ENCODE results near the gene RNF213. TPM values are rescaled to one million over a fixed set of nuclear protein-coding genes. Genes with fewer than 3 reads are reported as not detected.
"Not testable (repeated sequence)": the region's sequence is repeated elsewhere in the genome, so short reads cannot be mapped to it uniquely, and the experiment has no call there.

Gene RNF213
- polyA plus RNA-seq, 4 donors = 44.5 to 79.9 (median 61.2) TPM

DNA sequence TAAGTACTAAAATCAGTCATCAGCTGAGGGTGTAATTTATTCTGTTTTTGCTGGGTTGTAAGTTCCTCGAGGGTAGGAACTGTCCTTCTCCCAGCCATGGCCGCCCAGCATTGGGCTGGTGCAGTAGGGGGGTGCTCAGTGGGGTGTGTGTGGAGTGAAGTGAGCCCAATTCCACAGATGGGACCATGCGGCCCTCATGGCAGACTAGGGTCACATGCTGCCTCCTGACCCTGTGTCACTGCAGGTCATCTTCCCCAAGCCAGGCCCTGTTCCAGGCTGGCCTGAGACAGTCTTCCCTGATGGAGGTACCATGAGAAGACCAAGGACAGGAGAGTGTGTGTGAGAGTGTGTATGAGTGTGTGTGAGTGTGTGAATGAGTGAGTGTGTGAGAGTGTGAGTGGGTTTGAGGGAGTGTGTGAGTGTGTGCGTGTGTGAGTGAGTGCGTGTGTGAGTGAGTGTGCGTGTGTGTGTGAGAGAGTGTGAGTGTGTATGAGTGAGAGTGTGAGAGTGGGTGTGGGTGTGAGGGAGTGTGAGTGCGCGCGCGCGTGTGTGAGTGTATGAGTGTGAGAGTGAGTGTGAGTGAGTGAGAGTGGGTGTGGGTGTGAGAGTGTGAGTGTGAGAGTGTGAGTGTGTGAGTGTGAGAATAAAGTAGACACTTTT, 36.7 kb upstream of the RNF213 start:
- no peak for DNase-seq (ENCODE audit: low read depth in 4 of 4, low spot score in 3 of 4)

DNA sequence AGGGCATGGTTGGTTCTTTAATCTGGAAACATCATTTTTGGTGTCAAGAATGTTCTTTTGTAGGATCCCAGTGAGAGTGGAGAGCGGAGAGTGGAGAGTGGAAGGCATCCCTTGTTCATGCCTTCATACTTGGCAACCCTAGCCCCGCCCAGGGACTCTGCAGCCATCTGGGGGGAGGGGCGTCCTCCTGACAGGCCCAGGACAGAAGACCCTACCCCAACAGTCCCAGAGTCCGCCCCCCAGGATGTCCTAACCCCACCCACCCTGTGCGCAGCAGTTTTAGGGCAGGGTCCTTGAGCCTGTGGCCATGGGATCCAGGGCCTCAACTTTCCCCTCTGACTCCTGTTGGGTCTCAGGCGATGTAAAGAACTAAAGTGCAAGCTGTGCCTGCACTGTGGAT, 36.0 kb upstream of the RNF213 start:
- no peak for DNase-seq (ENCODE audit: low read depth in 4 of 4, low spot score in 3 of 4)

DNA sequence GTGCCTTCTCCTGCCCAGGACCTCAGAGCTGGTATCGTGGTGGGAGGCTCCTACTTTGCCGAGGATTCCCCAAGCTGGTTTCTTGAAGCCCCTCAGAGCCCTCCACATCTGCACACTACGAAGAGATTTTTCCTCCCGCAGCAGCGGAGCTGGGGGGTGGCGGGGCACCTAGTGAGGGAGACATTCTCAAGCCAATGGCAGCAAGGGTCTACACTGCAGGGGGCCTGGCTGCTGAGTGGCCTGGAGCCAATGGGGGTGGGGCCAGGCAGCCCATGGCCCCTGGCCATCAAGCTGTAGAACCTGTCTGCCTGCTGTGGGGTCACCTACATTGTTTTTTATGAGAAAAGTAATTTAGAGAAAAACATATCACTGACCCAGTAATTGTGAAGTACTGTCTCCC, 35.4 kb upstream of the RNF213 start:
- no peak for DNase-seq (ENCODE audit: low read depth in 4 of 4, low spot score in 3 of 4)

DNA sequence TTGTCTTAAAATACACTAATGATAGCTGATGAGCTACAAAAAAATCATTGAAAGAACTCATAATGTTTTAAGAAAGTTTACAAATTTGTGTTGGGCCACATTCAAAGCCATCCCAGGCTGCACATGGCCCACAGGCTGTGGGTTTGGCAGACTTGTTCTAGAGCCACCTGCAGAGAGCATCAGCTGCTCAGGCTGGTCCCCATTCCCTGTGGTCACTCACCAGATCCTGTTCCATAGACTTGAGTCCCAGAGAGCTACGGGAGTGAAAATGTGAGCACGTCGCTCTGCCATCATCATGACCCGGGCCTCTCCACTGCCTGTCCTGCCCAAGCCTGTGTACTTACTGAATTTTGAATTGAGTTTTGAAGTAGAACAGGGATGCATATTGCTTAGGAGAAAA, 33.5 kb upstream of the RNF213 start:
- no peak for DNase-seq (ENCODE audit: low read depth in 4 of 4, low spot score in 3 of 4)

DNA sequence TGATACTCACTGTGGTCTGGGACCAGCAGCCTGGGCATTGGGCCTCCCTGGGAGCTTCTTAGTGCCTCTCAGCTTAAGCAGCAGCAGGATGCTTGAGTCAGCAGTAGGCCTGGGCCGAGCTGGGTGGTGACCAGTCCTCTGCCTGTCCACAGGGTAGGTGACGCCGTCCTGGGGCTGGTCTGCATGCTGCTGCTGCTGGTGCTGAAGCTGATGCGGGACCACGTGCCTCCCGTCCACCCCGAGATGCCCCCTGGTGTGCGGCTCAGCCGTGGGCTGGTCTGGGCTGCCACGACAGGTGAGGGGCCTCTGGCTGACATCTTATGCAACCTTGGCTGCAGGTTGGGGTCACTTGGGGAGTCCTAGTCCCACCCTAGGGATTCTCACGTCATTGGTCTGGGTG, 33.0 kb upstream of the RNF213 start:
- no peak for DNase-seq (ENCODE audit: low read depth in 4 of 4, low spot score in 3 of 4)

DNA sequence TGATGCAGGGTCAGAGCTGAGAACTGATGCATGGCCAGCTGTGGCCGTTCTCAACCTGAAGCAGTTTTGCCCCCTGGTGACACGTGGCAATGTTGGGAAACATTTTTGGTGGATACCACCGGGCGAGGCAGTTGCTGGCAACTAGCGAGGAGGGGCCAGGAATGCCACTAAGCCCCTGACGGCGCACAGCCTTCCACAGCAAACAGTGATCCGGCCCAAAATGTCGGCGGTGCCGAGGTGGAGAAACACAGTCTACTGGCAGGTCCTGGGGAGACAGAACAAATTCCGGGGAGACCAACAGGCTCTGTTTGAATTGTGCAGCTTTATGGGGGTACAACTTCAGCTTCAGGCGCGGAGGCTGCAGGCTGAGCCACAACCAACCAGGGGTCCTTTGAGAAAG, 32.2 kb upstream of the RNF213 start:
- DNase-seq (ENCODE audit: low read depth in 4 of 4, low spot score in 3 of 4) = no peak

DNA sequence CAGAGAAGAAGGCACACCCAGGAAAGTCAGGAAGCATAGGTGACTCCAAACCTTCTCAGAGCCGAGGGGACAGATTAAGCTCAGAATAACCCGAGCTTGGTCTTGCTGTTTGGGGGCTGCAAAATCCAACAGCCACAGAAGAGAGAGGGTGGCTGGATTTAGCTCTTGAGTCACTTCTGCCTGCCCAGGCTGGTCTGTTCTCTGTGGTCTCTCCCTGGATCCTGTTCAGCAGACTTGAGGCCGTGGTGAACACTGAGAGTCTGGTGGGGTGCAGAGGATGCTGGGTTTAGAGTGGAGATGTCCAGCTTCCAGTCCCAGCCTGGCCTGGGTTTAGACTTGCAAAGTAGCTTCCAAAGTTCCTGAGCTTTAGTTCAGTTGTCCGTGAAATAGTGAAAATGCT, 31.6 kb upstream of the RNF213 start:
- no peak for DNase-seq (ENCODE audit: low read depth in 4 of 4, low spot score in 3 of 4)

DNA sequence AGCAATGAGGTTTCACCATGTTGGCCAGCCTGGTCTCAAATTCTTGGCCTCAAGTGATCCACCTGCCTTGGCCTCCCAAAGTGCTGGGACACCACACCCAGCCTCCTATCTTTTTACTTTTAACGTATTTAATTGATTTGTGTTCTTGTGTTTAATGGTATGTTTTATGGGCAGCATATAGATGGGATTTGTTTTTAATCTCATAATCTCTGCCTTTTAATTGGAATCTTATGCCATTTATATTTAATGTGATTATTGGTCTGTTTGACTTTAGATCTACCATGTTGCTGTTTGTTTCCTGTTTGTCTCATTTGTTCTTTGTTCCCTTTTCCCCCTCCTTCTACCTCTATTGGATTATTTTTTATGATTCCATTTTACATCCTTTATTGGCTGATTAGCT, 28.2 kb upstream of the RNF213 start:
- DNase-seq (ENCODE audit: low read depth in 4 of 4, low spot score in 3 of 4) = no peak

DNA sequence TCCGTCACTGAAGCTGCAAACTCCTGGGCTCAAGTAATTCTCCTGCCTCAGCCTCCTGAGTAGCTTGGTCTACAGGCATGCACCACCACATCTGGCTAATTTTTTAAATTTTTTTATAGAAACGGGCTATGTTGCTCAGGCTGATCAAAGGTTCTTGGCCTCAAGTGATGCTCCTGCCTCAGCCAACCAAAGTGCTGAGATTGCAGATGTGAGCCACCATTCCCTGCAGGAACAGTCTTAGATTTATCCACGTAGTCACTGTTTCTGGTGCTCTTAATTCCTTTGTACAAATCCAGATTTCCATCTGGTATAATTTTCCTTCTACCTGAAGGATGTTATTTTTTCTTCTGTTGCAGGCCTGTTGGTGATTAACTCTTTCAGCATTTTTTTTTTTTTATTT, 27.4 kb upstream of the RNF213 start:
- DNase-seq (ENCODE audit: low read depth in 4 of 4, low spot score in 3 of 4) = no peak

DNA sequence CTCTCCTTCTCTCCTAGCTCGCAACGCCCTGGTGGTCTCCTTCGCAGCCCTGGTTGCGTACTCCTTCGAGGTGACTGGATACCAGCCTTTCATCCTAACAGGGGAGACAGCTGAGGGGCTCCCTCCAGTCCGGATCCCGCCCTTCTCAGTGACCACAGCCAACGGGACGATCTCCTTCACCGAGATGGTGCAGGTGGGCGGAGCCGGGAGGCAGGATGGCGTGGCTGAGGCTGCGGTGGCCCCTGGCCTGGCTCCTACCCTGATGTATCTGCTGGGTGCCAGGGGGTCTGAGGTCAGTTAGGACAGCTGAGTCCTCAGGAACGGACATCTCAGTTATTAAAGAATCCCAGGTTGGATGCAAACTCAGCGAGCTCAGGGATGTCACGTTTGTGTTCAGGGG, 23.7 kb upstream of the RNF213 start:
- DNase-seq (ENCODE audit: low read depth in 4 of 4, low spot score in 3 of 4) = no peak

DNA sequence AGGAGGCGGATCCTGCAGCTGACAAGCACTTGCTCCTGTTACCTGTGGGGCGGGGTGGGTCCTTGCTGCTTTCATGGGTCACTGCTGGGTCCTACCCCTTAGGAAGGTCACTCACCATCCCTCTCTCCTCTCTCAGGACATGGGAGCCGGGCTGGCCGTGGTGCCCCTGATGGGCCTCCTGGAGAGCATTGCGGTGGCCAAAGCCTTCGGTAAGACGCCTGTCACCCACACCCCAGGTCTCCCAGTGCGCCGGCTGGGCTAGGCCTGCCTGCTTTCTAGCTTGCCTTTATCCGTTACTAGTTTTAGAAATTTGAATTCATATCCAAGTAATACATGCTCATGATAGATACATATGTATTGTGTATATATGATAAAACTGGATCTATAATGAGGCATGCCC, 23.3 kb upstream of the RNF213 start:
- no peak for DNase-seq (ENCODE audit: low read depth in 4 of 4, low spot score in 3 of 4)

DNA sequence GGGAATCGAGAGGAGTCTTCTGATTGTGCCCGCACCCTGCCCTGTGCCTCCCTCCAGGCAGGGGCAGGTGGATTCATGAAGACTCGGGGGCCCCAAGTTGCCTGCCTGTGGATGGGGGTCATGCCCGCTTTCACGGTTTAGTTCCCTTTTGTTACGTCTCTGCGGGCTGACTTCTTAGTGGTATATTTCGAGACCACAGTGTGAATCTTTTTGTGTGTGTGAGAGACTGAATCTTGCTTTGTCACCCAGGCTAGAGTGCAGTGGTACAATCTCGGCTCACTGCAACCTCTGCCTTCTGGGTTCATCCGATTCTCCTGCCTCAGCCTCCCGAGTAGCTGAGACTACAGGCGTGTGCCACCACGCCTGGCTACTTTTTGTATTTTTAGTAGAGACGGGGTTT, 18.1 kb upstream of the RNF213 start:
- DNase-seq (ENCODE audit: low read depth in 4 of 4, low spot score in 3 of 4) = no peak

DNA sequence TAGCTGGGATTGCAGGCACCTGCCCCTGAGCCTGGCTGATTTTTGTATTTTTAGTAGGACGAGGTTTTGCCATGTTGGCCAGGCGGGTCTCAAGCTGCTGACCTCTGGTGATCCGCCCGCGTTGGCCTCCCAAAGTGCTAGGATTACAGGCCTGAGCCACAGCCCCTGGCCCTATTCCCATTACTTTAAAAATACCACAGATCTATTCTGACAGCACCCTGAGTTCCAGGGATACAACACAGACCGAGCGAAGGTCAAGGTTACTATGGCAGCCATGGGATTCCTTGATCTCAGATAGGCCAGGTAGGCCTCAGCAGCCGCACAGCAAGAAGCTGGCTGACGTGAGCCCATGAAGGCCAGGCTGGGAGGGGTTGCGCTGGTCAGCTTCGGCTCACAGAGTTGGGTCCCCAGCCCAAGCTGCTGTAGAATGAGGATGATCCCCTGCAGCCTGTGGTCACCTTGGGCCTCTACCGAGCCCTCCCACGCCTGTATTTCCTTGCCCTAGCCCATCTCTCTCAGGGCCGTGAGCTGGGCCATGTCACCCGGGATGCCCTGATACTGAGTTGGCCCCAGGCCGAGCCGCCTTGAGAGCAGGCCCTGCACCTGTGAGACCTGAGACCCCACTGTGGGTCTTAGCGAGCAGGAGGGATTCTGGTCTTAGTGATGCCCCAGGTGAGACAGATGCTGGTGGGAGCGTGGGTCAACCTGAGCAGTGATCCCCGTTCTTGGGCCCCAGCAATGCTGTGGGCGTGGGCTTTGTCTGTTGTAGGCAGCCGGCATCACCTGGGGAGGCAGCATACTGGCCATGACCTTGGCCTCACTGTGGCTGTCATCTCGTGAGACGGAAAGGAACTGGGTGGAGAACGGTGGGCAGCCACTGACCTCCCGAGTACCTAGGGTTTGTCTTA, 16.9 kb upstream of the RNF213 start:
- DNase-seq (ENCODE audit: low read depth in 4 of 4, low spot score in 3 of 4) = no peak

DNA sequence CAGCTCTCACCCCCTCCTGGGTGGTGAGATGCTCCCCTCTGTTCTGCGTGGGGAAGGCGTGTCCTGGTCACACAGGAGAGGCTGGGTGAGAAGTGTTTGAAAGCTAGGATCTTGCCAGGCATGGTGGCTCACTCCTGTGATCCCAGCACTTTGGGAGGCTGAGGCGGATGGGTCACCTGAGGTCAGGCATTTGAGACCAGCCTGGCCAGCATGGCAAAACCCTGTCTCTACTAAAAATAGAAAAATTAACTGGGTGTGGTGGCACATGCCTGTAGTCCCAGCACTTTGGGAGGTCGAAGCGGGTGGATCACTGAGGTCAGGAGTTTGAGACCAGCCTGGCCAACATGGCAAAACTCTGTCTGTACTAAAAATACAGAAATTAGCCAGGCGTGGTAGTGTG, 16.2 kb upstream of the RNF213 start:
- not testable (repeated sequence) for DNase-seq (ENCODE audit: low read depth in 4 of 4, low spot score in 3 of 4)

DNA sequence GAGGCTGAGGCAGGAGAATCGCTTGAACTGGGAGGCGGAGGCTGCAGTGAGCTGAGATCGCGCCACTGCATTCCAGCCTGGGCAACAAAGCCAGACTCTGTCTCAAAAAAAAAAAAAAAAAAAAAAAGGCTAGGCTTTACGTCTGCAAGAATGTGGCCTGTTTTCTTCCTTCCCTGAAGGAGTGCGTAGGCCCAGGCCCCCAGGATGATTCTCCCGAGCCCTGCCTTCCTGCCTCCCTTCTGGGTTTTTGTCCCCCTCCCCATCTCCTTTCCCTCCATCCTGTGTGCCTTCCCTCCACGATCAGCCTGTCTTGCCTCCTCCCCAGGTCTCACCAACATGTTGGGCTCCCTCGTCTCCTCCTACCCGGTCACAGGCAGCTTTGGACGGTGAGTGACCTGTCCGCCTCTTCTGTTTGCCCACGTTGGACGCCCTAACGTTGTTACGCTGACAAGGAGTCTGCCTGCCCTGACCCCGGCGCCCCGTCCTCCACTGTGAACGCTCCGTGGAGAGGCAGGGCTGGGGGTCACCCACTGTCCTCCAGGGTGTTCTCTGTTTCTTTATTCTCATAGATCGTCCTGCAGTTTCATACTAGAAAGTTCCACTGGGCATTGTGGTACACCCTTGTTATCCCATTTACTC, 15.7 kb upstream of the RNF213 start:
- DNase-seq (ENCODE audit: low read depth in 4 of 4, low spot score in 3 of 4) = no peak

DNA sequence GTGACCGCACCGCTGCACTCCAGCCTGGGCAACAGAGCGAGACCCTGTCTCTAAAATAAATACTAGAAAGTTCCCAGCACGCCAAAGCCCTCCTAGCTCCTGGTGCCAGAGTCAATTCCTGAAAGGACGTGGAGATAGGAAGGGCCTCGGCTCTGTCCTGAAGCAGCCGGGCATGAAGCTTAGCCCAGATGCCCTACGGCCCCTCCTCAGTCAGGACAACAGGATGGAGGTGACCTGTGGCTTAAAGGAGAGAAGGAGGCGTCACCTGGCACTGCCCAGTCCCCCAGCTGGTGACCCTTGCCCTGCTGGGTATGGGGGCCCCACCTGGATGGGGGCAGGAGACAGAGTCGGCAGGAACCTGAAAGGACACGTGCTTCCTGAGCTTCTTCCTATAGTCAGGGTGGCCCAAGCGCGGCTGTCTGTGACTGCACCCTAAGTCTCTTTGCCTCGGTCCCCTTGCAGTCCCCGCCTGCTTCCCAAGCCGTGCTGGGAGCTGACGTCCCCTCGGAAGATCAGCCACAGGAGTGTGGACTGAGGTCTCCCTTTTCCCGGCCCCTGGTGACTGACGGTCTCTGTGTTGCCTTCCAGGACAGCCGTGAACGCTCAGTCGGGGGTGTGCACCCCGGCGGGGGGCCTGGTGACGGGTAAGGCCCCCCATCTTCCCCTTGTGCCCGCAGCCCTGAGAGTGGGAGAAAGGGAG, 14.9 kb upstream of the RNF213 start:
- DNase-seq (ENCODE audit: low read depth in 4 of 4, low spot score in 3 of 4) = no peak

DNA sequence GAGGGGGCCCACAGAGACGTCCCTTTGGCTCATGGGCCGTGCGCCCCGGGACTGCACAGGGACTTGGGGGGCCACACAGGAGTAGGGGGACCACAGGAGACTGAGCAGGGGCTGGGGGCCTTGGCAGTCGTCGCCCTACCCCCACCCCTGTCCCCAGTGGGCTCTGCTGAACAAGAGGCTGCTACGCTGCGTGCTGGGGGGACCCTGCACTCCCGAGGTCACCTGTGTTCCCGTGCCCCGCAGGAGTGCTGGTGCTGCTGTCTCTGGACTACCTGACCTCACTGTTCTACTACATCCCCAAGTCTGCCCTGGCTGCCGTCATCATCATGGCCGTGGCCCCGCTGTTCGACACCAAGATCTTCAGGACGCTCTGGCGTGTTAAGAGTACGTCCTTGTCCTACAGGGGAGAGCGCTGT, 14.4 kb upstream of the RNF213 start:
- DNase-seq (ENCODE audit: low read depth in 4 of 4, low spot score in 3 of 4) = no peak

DNA sequence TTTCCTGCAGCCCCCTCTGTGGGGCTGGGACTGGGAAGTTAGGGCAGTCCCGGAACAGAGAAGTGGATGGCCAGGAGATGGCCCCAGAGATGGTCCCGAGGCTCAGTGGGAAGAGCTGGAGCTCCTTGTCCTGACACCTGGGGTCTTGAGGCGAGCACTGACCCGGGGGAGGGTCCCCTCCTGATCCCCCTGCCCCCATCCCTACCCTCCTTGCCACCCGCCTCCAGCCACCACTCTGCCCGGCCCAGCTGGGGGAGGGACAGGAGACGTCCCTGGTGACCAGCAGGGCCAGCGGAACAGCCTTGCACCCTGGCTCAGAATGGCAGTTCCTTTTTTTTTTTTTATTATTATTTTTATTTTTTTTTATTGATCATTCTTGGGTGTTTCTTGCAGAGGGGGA, 13.9 kb upstream of the RNF213 start:
- DNase-seq (ENCODE audit: low read depth in 4 of 4, low spot score in 3 of 4) = no peak

DNA sequence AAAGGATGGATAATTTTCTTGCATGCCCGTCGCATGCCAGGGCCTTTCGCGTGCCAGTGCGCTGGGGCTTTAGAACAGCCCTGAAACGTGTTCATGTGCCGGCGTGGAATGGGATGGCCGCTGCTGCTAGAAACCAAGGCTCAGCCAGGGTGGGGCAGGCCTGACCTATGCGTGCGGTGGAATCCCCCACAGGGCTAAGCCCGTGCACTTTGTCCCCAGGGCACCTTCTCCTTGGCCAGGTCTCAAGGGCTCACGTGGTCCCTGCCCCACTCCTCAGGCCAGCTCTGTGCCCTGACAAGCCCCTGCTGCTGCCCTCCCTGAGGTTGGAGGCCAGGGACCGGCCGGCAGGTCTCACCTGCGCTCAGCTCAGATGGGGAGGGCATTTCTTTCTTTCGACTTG, 13.1 kb upstream of the RNF213 start:
- DNase-seq (ENCODE audit: low read depth in 4 of 4, low spot score in 3 of 4) = no peak

DNA sequence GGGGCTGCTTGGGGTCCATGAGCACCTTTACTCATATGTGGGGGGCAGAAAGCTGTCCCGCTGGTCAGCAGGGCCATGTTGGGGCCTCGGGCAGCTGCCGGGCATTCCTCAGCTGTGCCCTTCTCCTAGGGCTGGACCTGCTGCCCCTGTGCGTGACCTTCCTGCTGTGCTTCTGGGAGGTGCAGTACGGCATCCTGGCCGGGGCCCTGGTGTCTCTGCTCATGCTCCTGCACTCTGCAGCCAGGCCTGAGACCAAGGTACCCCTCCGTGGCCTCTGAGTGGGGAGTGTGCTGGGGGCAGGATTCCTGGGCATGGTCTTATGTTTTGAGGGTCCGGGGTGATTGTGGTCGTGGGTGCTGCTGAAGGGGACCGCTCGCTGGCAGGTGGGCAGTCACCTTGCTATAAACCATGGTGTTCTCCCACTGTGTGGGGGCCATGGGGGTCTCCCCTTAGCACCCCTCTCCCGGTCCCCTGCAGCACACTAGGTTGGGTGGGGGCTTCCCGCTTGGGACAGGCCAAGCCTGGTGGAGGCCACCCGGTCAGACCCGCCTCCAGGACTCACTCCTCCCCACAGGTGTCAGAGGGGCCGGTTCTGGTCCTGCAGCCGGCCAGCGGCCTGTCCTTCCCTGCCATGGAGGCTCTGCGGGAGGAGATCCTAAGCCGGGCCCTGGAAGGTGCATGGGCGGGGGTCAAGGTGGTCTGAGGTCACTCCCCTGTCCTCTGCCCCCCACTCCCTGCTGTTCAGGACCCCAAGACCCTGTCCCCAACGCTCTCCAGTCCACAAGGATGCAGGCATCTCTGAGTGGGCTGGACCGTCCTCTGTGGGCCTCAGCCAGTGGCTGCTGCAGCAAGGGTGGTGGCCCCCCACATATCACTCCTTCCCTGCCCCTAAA, 12.4 kb upstream of the RNF213 start:
- DNase-seq (ENCODE audit: low read depth in 4 of 4, low spot score in 3 of 4) = no peak
